A673 (cell line): ENCODE measurements around the gene SARDH. TPM values are rescaled to one million over a fixed set of nuclear protein-coding genes. Genes with fewer than 3 reads are reported as not detected.

Experiments
- BruUV-seq: library from RNA; stranded (reverse); fragments of 400-500 nt; replicated peaks from 2 replicates; lab custom pipeline; 2021; lab: Mats Ljungman, UMichigan
- CTCF ChIA-PET: fragments of 300-600 bp; sonication (Branson Sonifier 250); formaldehyde crosslinking; loops from one replicate; lab custom pipeline; 2022; ENCODE audit warnings: antibody characterized with exemption; lab: Charles Lee
- POLR2A ChIA-PET: fragments of 300-600 bp; sonication (Branson Sonifier 250); formaldehyde crosslinking; loops from one replicate; lab custom pipeline; 2022; ENCODE audit warnings: antibody characterized with exemption; ENCODE audit not compliant: low non-redundant PET; lab: Charles Lee
- DNase-seq: peaks from one replicate; pipeline ENCODE4 v3.0.0-alpha.2; 2015; ENCODE audit warnings: low spot score
- H3K27ac ChIP-seq: fragments of 200-600 bp; sonication (generic); 2 replicates; pipeline ENCODE4 v1.5.1; 2016; ENCODE audit warnings: mixed run types, low read depth, mild to moderate bottlenecking, mixed read lengths, antibody characterized with exemption, low read length; ENCODE audit not compliant: poor library complexity, severe bottlenecking
- H3K27me3 ChIP-seq: fragments of 200-600 bp; sonication (generic); replicated peaks from 2 replicates; pipeline ENCODE4 v1.6.1; 2017; ENCODE audit warnings: mixed run types, low read depth, mild to moderate bottlenecking, mixed read lengths, antibody characterized with exemption, low read length; ENCODE audit not compliant: insufficient read depth, poor library complexity
- H3K36me3 ChIP-seq: fragments of 200-600 bp; sonication (generic); 2 replicates; pipeline ENCODE4 v1.6.1; 2016; ENCODE audit warnings: mixed run types, mild to moderate bottlenecking, mixed read lengths, antibody characterized with exemption, low read length; ENCODE audit not compliant: insufficient read depth, poor library complexity, severe bottlenecking
- H3K4me1 ChIP-seq: fragments of 200-600 bp; sonication (generic); 2 replicates; pipeline ENCODE4 v1.6.1; 2017; ENCODE audit warnings: mixed run types, mild to moderate bottlenecking, mixed read lengths, antibody characterized with exemption, low read length; ENCODE audit not compliant: insufficient read depth, poor library complexity, severe bottlenecking
- H3K4me3 ChIP-seq: fragments of 200-600 bp; sonication (generic); 2 replicates; pipeline ENCODE4 v1.5.1; 2016; ENCODE audit warnings: low read depth, mixed run types, mild to moderate bottlenecking, mixed read lengths, low read length; ENCODE audit not compliant: poor library complexity, severe bottlenecking
- H3K9me3 ChIP-seq: fragments of 200-600 bp; sonication (generic); 2 replicates; pipeline ENCODE4 v1.6.1; 2016; ENCODE audit warnings: mixed run types, low read depth, mild to moderate bottlenecking, mixed read lengths, antibody characterized with exemption, low read length; ENCODE audit not compliant: poor library complexity, severe bottlenecking
- CTCF ChIP-seq: fragments of 300-800, 200-600 bp; sonication (generic); conservative IDR thresholded peaks from 2 replicates; pipeline ENCODE4 v1.5.1; 2017; ENCODE audit warnings: low read depth, mild to moderate bottlenecking, antibody characterized with exemption, low read length, moderate library complexity, mixed read lengths
- EZH2 ChIP-seq: fragments of 200-600 bp; sonication (generic); IDR thresholded peaks from 2 replicates; pipeline ENCODE4 v1.6.1; 2017; ENCODE audit warnings: borderline replicate concordance, low read depth, mild to moderate bottlenecking, mixed read lengths, antibody characterized with exemption, low read length; ENCODE audit not compliant: poor library complexity, severe bottlenecking
- intact Hi-C: fragments of 100-400 bp; cut with micrococcal nuclease; formaldehyde crosslinking; loops from one replicate; pipeline ENCODE4 v1.10.0; 2022; ENCODE audit not compliant: unreplicated experiment
- total RNA-seq: library from RNA; stranded (reverse); gene quantifications from 2 replicates; pipeline ENCODE4 v1.2.3, GENCODE V29; 2021

Gene SARDH
- total RNA-seq, 1 experiment from 2014 or later = 0.37 TPM

- intact Hi-C loops = no loop called here
- CTCF ChIA-PET = no interaction called here
- peak overlapping the region; percentile 42 for H3K27ac ChIP-seq
- no peak overlapping the region for H3K4me3 ChIP-seq
- peaks cover 25% of the 10 kb centered on the region for H3K4me1 ChIP-seq
- H3K36me3 ChIP-seq = no peaks in the 10 kb centered on the region
- POLR2A ChIA-PET = no interaction called here
- H3K9me3 ChIP-seq = no peaks in the 10 kb centered on the region
- DNase-seq = peak; percentile 56
- H3K27me3 ChIP-seq = peaks cover 5% of the 10 kb centered on the region
- BruUV-seq = no TSS peak
- TF ChIP-seq CTCF (no peak), EZH2 (no peak)
These were observed 36.0 kb downstream of the SARDH start for GRCh38 chr9:133701981-133702797.

- Histone ChIP-seq H3K4me1 (peaks cover 17% of the 10 kb centered on the region), H3K27ac (no peak overlapping the region), H3K36me3 (no peaks in the 10 kb centered on the region), H3K9me3 (no peaks in the 10 kb centered on the region), H3K27me3 (peaks cover 5% of the 10 kb centered on the region), H3K4me3 (no peak overlapping the region)
- BruUV-seq = no TSS peak
- no peak for DNase-seq
- TF ChIP-seq CTCF (no peak), EZH2 (no peak)
- intact Hi-C loops = no loop called here
- ChIA-PET POLR2A (no interaction called here), CTCF (no interaction called here)
These were observed 36.7 kb downstream of the SARDH start for GRCh38 chr9:133701321-133701980.

GRCh38 chr9:133700819-133701320 is 37.3 kb downstream of the SARDH start:
- Histone ChIP-seq H3K27ac (no peak overlapping the region), H3K9me3 (no peaks in the 10 kb centered on the region), H3K36me3 (no peaks in the 10 kb centered on the region), H3K4me1 (peaks cover 15% of the 10 kb centered on the region), H3K4me3 (no peak overlapping the region), H3K27me3 (peaks cover 5% of the 10 kb centered on the region)
- ChIA-PET POLR2A (no interaction called here), CTCF (no interaction called here)
- no peak for TF ChIP-seq EZH2
- no peak for TF ChIP-seq CTCF
- no TSS peak for BruUV-seq
- DNase-seq = no peak
- intact Hi-C loops = no loop called here
